Memory B cell (primary cell): ENCODE data around the gene KCNJ12.
"Not testable (repeated sequence)": the region's sequence is repeated elsewhere in the genome, so short reads cannot be mapped to it uniquely, and the experiment has no call there.

Source experiments
- ATAC-seq: fragments of 150-1000 bp; cut with Tn5 transposase; 2 replicates; pipeline ENCODE4 v1.10.0; 2021; ENCODE audit warnings: low read depth, mild to moderate bottlenecking, moderate library complexity
- DNase-seq, 2 donors: peaks; one replicate each; pipeline ENCODE4 v3.0.0; 2022; ENCODE audit warnings: low spot score in 2 of 2
- H3K27ac Mint-ChIP-seq: one replicate; pipeline ENCODE4 v1.8.0; 2022; ENCODE audit warnings: mild to moderate bottlenecking, moderate library complexity, mixed read lengths
- H3K27me3 Mint-ChIP-seq: one replicate; pipeline ENCODE4 v1.8.0; 2022; ENCODE audit warnings: mixed read lengths
- H3K36me3 Mint-ChIP-seq: one replicate; pipeline ENCODE4 v1.8.0; 2022; ENCODE audit warnings: mild to moderate bottlenecking, mixed read lengths
- H3K4me1 Mint-ChIP-seq: one replicate; pipeline ENCODE4 v1.8.0; 2022; ENCODE audit warnings: mixed read lengths
- H3K4me3 Mint-ChIP-seq: one replicate; pipeline ENCODE4 v1.8.0; 2022; ENCODE audit warnings: mild to moderate bottlenecking, moderate library complexity, mixed read lengths
- H3K9me3 Mint-ChIP-seq: one replicate; pipeline ENCODE4 v1.8.0; 2022; ENCODE audit warnings: mixed read lengths

Gene KCNJ12

DNA sequence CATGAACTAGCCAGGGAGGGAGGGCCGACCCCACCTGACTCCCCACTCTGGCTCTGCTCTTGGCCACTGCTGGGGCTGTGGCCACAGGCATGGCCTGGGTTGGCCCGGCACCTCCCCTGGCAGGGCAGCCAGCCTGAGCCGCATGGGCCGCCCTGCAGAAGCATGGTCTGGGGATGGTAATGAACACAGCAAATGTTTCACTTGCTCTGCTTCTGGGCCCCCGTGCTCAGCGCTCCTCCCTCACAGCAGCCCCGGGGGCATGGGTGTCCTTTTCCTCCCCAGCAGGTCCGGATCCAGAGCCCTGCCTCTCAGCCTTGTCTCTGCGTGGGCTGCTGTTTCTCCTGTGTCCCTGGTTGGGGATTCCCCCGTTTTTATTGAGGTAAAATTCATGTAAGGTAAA, 30.9 kb upstream of the KCNJ12 start:
- Mint-ChIP-seq H3K4me1 (peaks cover 7% of the 10 kb centered on the region), H3K4me3 (peak overlapping the region; percentile 46), H3K27me3 (peaks cover 3% of the 10 kb centered on the region), H3K36me3 (no peaks in the 10 kb centered on the region), H3K9me3 (no peaks in the 10 kb centered on the region), H3K27ac (no peak overlapping the region)
- DNase-seq (no peak), ATAC-seq (peak; percentile 30)

GRCh38 chr17:21346107-21346506, 30.1 kb upstream of the KCNJ12 start:
- ATAC-seq, H3K27ac Mint-ChIP-seq, H3K36me3 Mint-ChIP-seq, H3K27me3 Mint-ChIP-seq, H3K9me3 Mint-ChIP-seq, H3K4me3 Mint-ChIP-seq, H3K4me1 Mint-ChIP-seq, DNase-seq: not testable (repeated sequence)

- not testable (repeated sequence) for H3K4me3 Mint-ChIP-seq, H3K36me3 Mint-ChIP-seq, DNase-seq, H3K27me3 Mint-ChIP-seq, H3K4me1 Mint-ChIP-seq, H3K27ac Mint-ChIP-seq, ATAC-seq, H3K9me3 Mint-ChIP-seq
Observed at GRCh38 chr17:21346651-21347250, 29.4 kb upstream of the KCNJ12 start.

DNA sequence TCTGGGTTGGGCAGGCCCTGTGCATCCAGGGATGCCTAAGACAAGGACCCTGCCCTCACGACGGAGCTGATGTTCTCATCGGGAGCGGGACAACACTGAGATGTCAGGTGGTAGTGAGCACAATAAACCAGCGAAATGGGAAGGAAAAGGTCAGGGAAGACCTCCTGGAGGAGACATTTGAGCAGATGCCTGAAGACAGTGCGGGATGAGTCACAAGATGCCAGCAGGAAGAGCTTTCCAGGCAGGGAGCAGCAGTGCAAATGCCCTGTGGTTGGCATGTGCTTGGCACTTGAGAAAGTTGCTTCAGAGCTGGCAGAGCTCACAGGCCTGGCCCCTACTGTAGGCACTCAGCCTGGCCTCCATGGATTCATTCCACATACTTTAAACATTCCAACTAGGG, 28.5 kb upstream of the KCNJ12 start:
- not testable (repeated sequence) for H3K27ac Mint-ChIP-seq, H3K9me3 Mint-ChIP-seq

GRCh38 chr17:21348081-21348925, 27.9 kb upstream of the KCNJ12 start:
- H3K4me1 Mint-ChIP-seq, H3K27me3 Mint-ChIP-seq, DNase-seq, H3K36me3 Mint-ChIP-seq, H3K9me3 Mint-ChIP-seq, H3K27ac Mint-ChIP-seq, H3K4me3 Mint-ChIP-seq: not testable (repeated sequence)
- ATAC-seq: peak; percentile 73

More for the DNA sequence above, 28.5 kb upstream of the KCNJ12 start:
- not testable (repeated sequence) for H3K4me3 Mint-ChIP-seq, H3K36me3 Mint-ChIP-seq, H3K4me1 Mint-ChIP-seq, DNase-seq, ATAC-seq, H3K27me3 Mint-ChIP-seq

GRCh38 chr17:21348926-21349261, 27.3 kb upstream of the KCNJ12 start:
- not testable (repeated sequence) for H3K27ac Mint-ChIP-seq, ATAC-seq, H3K27me3 Mint-ChIP-seq, H3K4me3 Mint-ChIP-seq, H3K4me1 Mint-ChIP-seq, H3K36me3 Mint-ChIP-seq, H3K9me3 Mint-ChIP-seq, DNase-seq

DNA sequence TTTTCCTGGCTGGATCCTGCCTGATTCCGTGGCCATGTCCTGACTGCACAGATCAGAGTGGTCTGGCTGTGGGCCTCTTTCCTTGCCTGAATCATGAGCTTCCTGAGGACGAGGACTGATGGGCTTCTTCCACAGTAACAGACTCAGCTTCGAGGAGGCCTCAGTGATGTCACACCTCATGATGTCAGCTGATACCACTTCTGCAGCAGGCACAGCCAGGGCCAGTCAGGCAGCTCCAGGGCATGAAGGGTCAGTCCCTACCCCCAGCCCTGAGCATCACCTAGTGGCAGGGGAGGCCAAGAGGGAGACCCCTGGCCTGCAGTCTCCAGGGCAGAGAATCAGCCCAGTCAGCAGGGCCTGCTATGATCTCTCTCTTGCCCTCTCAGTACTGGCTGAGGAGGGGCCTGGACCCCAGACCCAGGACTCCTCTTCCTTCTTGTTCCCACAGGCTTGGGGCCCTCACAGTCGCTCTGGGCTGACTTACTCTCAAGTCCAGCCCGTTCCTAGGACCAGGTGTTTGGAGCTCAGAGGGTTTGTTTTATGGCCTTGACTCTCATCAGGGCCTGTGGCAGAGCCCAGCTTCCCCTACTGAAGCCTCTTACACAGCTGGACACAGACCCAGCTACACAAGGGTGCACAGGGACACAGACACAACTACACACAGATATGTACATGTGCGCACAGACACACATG, 26.7 kb upstream of the KCNJ12 start:
- H3K4me1 Mint-ChIP-seq, ATAC-seq, H3K27me3 Mint-ChIP-seq, H3K9me3 Mint-ChIP-seq, H3K4me3 Mint-ChIP-seq, H3K36me3 Mint-ChIP-seq, DNase-seq, H3K27ac Mint-ChIP-seq: not testable (repeated sequence)

GRCh38 chr17:21350495-21350894, 25.7 kb upstream of the KCNJ12 start:
- not testable (repeated sequence) for H3K9me3 Mint-ChIP-seq, H3K4me3 Mint-ChIP-seq, ATAC-seq, DNase-seq, H3K36me3 Mint-ChIP-seq, H3K4me1 Mint-ChIP-seq, H3K27ac Mint-ChIP-seq, H3K27me3 Mint-ChIP-seq

- no peak for DNase-seq
- Mint-ChIP-seq H3K4me3 (no peak overlapping the region), H3K27me3 (peaks cover 7% of the 10 kb centered on the region), H3K36me3 (peaks cover 1% of the 10 kb centered on the region), H3K4me1 (peaks cover 5% of the 10 kb centered on the region), H3K9me3 (peaks cover 2% of the 10 kb centered on the region), H3K27ac (no peak overlapping the region)
- no peak for ATAC-seq
Observed at GRCh38 chr17:21351366-21352065, 24.6 kb upstream of the KCNJ12 start.

DNA sequence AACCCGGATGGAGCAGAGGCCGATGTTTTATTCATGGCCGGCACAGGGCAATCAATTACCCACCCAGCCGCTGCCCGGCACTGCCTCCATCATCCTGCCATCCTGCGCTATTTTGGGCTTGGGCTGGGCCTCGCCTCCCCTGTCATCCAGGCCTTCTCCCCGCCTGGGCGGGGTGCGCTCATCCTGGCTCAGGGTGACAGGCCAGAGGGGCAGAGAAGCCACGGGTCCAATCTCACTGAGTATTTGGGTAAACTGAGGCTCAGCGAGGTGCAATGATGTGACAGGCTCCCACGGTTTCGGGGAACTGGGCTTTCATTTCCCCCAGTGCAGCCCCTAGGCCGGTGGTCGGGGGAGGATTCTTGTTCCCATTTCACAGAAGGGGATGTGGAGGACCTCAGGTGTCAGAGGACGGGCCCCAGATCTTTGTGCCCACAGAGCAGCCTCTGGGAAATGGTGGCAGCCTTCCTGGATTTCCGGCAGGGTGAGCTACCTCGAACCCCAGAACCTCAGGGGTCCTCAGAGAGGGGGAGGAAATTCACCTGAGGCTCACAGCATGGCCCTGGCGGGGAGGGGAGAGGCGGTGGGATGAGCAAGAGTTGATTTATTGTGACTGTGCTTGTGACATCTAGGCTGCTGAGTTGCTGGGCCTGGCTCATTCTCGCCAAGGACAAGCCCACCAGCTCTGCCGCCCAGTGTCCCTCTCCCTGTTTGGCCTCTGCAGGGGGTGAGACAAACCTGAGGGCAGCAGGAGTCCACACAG, 23.8 kb upstream of the KCNJ12 start:
- H3K4me1 Mint-ChIP-seq: peaks cover 5% of the 10 kb centered on the region
- ATAC-seq: no peak

DNA sequence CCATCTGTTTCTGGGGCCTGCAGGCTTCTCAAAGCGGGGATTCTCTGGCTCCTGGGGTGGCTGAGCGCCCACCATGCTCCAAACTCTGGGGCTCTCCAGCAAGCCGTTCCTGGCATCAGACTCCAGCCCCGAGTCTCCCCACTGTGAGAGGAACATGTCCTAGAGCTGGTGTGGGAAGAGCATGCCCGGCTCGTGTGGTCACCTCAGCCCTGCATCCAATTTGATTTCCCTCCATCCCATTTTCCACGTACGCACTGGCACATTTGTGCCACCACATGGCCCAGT, 23.2 kb upstream of the KCNJ12 start:
- Mint-ChIP-seq H3K4me3 (no peak overlapping the region), H3K27me3 (peaks cover 15% of the 10 kb centered on the region), H3K36me3 (peaks cover 2% of the 10 kb centered on the region), H3K9me3 (peaks cover 8% of the 10 kb centered on the region), H3K4me1 (peaks cover 3% of the 10 kb centered on the region), H3K27ac (no peak overlapping the region)
- DNase-seq (no peak), ATAC-seq (no peak)

More for the DNA sequence above, 23.8 kb upstream of the KCNJ12 start:
- no peak for DNase-seq
- Mint-ChIP-seq H3K9me3 (peaks cover 8% of the 10 kb centered on the region), H3K27ac (no peak overlapping the region), H3K36me3 (peaks cover 2% of the 10 kb centered on the region), H3K4me3 (no peak overlapping the region), H3K27me3 (peaks cover 15% of the 10 kb centered on the region)

- no peak for ATAC-seq
- DNase-seq: no peak
- Mint-ChIP-seq H3K36me3 (peaks cover 2% of the 10 kb centered on the region), H3K27me3 (peaks cover 15% of the 10 kb centered on the region), H3K4me3 (no peak overlapping the region), H3K27ac (no peak overlapping the region), H3K4me1 (peaks cover 3% of the 10 kb centered on the region), H3K9me3 (peaks cover 8% of the 10 kb centered on the region)
Observed at GRCh38 chr17:21353326-21354010, 22.7 kb upstream of the KCNJ12 start.

DNA sequence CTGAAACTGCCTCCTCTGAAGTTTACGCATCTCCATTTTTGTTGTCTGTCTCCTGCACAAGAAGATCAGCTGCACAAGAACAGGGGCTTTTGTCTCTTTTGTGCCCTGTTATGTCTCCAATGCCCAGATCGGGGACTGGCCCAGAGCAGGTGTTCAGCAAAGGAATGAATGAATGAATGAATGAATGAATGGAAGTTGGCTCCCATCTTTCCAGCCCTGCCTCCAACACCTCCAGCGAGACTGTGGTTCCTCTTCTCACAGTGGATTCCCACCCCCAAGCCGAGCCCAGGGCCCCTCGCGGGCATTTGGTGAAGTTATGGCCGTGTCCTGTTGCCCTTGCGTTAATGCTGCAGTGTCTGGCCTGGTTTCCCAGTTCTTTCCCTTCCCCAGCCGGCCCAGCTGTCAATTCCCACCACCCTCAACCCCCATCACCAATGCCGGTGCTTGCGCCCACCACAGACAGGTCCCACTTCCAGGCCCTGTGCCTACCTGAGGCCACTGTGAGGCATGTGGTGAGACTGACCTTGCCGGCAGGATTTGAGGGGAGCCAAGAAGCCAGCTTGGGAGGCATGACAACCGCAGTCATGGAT, 21.3 kb upstream of the KCNJ12 start:
- Mint-ChIP-seq H3K27me3 (peaks cover 17% of the 10 kb centered on the region), H3K4me1 (peaks cover 3% of the 10 kb centered on the region), H3K4me3 (no peak overlapping the region), H3K36me3 (peaks cover 2% of the 10 kb centered on the region), H3K9me3 (peaks cover 8% of the 10 kb centered on the region), H3K27ac (no peak overlapping the region)
- DNase-seq (no peak), ATAC-seq (no peak)
